HG02623 (cell line): ENCODE measurements around the gene ADO.
A peak's percentile ranks its signal among the peaks of the same experiment; 100 is the strongest.

Experiments
- ATAC-seq: cut with Tn5 transposase; IDR thresholded peaks from one replicate; pipeline ENCODE4 v1.9.1; 2021; ENCODE audit warnings: moderate library complexity; ENCODE audit not compliant: unreplicated experiment

Gene ADO

GRCh38 chr10:62817121-62817765 lies 12.7 kb downstream of the ADO start:
- ATAC-seq, result no peak

GRCh38 chr10:62817766-62818425 lies 13.4 kb downstream of the ADO start:
- peak; percentile 32 for ATAC-seq

DNA sequence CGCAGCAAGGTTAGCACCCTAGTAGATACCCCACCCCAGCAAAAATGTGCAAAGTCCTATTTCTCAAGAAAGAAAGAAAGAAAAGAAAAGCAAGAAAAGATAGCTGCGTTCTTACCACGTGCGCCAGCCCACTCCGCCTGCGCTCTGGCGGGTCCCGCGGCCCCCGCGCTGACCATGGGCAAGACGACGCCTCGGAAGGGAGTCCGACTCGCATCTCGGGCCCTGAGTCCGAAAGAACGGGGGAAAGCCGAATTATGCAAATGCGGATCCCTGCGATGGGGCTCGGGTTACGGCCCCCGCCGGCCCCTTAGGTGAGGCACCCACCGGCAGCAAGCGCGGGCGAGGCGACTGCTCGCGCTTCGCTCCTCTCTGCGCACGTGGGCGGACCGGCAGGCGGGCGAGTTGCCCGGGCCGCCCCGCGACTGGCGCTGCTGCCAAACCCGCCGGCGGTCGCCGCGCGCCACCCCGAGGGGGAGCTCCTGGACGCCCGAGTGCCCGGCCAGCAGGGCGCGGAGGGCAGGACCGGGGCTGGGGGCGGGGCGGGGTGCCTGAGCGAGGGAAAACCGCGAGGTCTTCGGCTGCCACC lies 14.0 kb downstream of the ADO start:
- ATAC-seq, result no peak

DNA sequence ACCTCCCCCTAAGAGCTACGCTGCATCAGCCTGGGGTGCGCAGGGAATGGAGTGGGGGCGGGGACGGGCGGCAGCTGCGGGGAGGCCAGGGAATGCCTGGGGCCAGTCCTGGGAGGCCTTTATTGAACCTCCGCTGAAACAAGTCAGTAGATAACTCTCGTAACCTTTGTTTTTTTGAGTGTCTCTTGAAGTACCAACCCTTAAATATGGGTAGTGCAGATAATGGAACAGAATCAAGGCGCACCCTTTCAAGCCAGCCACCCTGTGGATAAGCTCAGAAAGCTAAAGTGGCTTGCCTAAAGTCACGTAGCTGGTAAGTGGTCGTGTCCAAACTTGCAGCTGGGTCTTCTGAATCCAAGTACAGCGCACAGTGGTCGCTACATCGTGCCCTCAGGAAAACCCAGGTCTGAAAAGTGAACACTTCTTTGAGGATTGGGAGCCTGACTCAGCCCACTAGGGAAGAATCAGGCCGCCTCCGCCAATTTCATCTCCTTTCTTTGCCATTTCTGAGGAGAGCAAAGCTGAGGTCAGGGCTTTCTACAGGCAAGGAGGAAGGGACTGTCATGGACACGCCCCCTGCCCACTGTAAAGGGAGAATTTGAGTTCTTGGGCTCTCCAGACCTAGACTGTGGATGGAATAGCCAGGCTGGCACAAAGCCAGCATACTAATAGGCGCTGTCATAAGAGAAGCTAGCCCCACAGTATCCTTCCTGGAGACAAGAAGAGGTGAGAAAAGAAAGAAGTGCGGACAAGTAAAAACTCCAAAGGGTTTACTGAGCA lies 14.8 kb downstream of the ADO start:
- no peak for ATAC-seq

DNA sequence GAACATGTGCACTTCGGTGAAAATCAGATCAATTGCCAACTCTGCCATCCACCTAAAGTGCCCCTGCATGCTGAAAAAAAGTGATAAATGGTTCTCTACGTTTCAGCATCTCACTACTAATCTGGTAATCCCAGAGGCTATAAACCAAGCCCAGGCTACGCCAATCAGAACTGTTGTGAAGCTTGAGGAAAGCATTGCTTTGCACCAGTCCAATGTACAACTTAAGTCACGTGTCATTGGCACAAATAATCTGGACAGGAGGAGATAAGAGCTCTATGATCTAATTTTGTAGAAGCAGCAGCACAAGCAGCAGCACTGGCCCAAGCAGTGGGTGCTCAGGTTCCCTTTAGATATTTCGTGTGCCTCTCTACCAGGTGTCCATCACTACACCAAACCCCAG lies 16.1 kb downstream of the ADO start:
- no peak for ATAC-seq

DNA sequence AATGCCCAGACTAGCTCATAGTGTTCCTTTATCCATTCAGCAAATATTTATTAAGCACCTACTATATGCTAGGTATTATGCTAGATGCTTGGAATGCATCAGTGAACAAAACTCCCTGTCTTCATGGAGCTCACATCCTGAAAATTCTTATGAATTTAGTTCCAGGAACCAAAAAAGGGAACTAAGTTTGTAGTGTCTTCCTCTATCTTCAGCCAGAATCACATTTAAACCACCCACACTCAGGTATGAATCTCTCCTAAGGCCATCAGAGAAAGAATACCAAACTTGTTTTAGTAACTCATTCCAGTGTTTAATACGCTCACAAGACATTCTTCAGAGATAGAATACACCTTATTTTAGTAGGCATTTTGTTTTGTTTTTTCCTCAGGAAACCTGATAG lies 21.8 kb downstream of the ADO start:
- ATAC-seq, result no peak

DNA sequence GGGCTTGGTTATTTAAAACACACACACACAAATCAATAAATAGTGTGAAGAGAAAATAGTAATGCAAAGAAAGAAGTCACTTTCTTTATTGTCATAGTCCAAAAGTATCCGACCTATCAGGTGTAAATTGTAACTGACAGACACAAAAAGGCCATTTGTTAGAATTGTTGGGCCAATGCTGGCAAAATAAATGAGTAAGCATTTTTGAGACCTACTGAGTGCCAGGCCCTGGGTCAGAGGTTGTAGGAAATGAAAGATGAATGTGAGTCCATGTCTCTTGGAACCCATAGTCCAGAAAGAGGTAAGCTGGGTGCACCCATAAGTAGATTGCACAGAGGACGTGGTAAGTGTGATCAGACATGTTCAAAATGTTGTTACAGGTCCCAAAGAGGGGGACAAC lies 25.1 kb downstream of the ADO start:
- no peak for ATAC-seq

DNA sequence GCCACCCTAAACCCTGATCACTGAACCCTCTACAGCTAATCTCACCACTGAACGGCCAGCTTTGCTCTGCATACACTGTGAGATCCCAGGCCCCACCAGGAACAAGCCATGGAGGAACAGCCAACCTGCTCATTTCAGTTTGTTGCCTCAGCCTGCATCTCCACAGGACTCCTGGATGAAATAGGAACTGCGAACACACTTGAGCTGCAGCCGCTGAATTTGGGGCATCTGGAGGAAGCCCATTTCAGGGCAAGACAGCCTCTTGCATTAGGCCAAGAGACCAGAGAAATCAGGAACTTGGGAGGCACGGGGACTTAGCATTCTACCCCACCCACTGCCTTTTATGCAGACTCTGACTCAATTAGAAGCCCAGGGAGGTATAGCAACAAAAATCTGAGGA lies 26.2 kb downstream of the ADO start:
- ATAC-seq, result no peak

GRCh38 chr10:62831346-62831745 lies 26.8 kb downstream of the ADO start:
- peak; percentile 47 for ATAC-seq

DNA sequence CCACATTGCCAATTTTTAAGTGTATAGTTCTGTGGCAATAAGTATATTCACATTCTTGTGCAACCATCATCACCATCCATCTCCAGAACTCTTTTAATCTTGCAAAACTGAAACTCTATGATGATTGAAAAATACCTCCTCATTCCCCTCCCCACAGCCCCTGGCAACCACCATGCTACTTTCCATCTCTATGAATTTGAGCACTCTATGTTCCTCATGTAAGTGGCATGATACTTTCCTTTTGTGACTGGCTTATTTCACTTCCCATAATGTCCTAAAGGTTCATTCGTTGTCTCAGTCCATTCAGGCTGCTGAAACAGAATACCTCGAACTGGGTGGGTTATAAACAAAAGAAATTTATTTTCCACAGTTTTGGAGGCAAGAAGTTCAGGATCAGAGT lies 35.1 kb downstream of the ADO start:
- no peak for ATAC-seq

DNA sequence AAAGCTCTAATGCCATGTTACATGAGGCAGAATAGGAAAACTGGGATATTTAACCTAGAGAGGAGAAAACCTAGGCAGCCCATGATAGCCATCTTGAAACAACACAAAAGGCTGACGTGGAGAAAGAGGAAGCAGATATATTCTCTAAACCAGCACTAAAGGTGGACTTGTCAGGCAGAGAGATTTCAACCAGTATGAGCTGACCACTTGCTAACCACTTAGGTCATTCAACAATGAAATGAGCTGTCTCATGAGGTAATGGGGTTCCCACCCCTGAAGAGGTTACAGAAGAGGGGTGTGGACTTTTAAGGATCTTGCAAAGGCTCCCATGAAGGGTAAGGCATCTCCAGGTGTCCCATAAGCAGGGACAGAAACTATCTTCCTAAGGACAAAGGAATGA lies 38.5 kb downstream of the ADO start:
- ATAC-seq, result no peak

- ATAC-seq, result no peak
Measured at GRCh38 chr10:62843600-62843999, 39.1 kb downstream of the ADO start.

DNA sequence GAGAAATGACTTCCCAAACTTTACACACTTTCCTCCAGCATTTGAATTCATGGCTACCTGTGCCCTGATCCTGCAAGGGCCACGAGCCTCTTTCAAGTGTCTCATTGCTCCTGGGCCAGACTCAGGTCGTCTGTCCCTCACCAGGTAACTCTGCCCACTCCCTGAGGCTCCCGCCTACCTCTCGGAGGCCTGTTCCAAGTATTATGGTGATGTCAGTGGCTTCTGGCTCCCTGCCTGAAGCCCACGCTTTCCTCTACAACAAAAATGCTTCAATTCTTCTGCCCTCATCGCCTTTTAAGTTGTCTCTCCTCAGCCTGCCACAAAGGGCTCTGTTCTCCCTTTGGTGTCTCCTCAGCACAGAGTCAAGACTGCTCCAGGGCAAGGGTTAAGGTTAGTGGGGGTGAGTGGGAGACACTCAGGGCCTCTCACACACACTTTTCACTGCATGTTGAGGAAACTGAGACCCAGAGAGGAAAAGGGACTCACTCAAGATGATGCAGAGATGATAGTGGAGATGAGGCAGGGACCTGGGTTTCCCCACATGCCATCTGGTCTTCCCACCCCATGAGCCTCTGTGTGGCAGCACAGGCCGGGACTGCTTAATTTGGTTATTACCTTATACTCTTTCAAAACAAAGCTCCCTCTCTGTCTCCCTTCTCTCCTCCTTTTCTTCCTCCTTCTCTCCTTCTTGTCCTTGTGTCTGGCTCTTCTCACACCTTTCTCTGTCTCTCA lies 39.9 kb downstream of the ADO start:
- no peak for ATAC-seq

- no peak for ATAC-seq
Measured at GRCh38 chr10:62847433-62847832, 42.9 kb downstream of the ADO start.

DNA sequence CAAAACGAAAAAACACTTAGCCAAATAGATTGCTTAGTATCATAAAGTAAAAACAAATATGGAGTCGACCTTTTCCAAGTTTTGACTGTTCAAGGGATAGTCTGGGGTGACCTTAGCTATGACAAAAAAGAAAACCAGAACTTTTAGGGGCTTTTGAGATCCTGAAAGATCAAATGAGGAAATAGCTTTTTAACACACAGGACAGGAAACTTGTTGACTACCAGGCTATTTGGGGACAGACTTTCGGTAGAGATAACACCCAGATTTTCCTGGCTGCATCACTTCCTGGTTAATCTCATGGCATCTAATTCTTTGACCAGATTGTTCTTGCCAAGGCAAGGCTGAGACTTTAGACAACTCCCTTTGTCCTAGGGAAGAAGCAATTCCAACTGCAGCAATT lies 46.1 kb downstream of the ADO start:
- no peak for ATAC-seq

DNA sequence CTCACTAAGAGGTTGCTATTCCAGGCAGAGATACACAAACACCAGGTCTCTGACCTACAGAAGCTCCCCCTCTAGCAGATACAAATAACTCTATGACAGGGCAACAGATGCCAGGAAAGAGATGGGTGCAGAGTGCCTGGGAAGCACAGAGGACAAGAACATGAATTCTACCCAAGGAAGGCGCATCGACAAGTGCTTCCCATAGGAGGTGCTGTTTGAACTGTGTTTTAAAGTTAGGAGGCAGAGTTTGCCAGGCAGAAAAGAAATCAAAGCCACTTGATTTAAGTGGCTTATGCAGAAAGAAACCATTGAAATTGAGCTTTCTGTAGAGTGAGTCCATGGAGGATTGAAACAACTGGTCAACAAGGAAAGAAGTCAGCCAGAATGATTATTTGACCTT lies 46.9 kb downstream of the ADO start:
- ATAC-seq, result no peak

DNA sequence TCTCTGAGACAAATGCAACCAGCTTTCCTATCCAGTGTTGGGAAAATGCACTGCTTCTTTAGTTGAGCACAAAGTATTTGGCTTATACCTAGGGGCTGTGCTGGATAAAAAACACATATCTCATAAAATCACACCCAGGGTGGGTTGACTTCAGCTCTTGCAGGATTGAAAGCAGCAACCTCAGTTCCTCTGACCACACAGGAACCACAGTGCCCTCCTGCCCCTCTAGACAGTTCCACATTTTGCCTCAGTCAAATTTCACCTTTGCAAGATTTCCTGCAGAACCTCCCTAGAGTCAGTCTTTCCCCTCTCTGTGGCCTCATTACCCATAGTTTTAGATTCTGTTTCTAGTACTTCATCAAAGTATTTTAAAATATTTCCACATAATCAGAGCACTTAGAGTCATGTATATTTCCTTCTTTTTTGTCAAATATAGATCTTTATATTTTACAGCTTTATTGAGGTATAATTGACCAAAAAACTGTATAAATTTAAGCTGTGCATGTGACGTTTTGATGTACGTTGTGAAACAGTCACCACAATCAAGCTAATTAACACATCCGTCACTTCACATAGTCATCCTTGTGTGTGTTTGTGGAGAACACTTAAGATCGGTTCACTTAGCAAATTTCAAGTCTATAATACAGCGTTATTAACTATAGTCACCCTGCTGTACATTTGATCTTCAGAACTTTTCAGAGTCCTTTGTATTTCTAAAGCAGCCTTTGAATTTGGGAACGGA lies 48.6 kb downstream of the ADO start:
- ATAC-seq, result peak; percentile 64

- ATAC-seq, result no peak
Measured at GRCh38 chr10:62853710-62854109, 49.2 kb downstream of the ADO start.

DNA sequence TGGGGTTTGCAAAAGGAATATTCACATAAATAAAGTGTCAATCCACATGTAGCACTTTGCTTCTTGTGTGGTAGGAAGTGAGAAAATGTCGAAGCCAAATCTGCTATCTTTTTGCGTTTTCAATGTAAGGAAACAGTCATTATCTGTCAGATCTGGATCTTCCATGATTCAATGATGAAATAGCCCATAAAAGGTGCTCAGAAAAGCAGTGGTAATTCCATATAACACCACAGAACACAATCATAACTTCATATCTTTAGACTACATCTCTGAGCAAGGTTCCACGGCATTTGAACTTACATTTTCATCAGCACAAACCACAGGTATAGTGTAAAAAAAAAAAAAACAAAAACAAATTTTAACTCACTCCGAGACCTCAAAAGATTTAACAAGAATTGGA lies 51.5 kb downstream of the ADO start:
- no peak for ATAC-seq
